ENCODE measurements around the gene GJA3.

GJA3 gene

GRCh38 chr13:20128459-20128931, 32.4 kb downstream of the GJA3 start:
- H3K27ac ChIP-seq (ENCODE audit: low read depth, low read length, poor library complexity, severe bottlenecking): no peak overlapping the region
- H2AFZ ChIP-seq (ENCODE audit: low read length): no peak overlapping the region
- peak overlapping the region; percentile 57 for H3K4me3 ChIP-seq (ENCODE audit: low read depth, low read length, poor library complexity, severe bottlenecking)
- no peaks in the 10 kb centered on the region for H3F3A ChIP-seq (ENCODE audit: insufficient read depth, low read length)
- H3K9me2 ChIP-seq (ENCODE audit: low read depth, low read length): no peaks in the 10 kb centered on the region
- TF ChIP-seq CTCF (IDR thresholded peaks at IDR 0.05; ENCODE audit: low read length): no peak
- TF ChIP-seq EZH2 (IDR thresholded peaks at IDR 0.05; ENCODE audit: borderline replicate concordance, low read length): no peak
- H4K20me1 ChIP-seq (ENCODE audit: insufficient read depth, low read length): no peaks in the 10 kb centered on the region
- H3K27me3 ChIP-seq (ENCODE audit: insufficient read depth, low read length): peaks cover 5% of the 10 kb centered on the region; the same call in 1 of the 2 replicates
- H3K4me1 ChIP-seq (ENCODE audit: insufficient read depth, low read length, severe bottlenecking): peaks cover 14% of the 10 kb centered on the region
- no peaks in the 10 kb centered on the region for H3K79me2 ChIP-seq (ENCODE audit: insufficient read depth, low read length)
- no peak overlapping the region for H3K9ac ChIP-seq (ENCODE audit: low read length)
- no peaks in the 10 kb centered on the region for H3K36me3 ChIP-seq (ENCODE audit: insufficient read depth, low read length)
- no peaks in the 10 kb centered on the region for H3K9me3 ChIP-seq (ENCODE audit: low read length)
- peak overlapping the region; percentile 69 for H3K4me2 ChIP-seq (ENCODE audit: low read length)

GRCh38 chr13:20127562-20128458, 33.0 kb downstream of the GJA3 start:
- no peaks in the 10 kb centered on the region for H3K79me2 ChIP-seq (ENCODE audit: insufficient read depth, low read length)
- H3K4me3 ChIP-seq (ENCODE audit: low read depth, low read length, poor library complexity, severe bottlenecking): peak overlapping the region; percentile 57
- no peaks in the 10 kb centered on the region for H3K9me3 ChIP-seq (ENCODE audit: low read length)
- H3K36me3 ChIP-seq (ENCODE audit: insufficient read depth, low read length): no peaks in the 10 kb centered on the region
- TF ChIP-seq EZH2 (IDR thresholded peaks at IDR 0.05; ENCODE audit: borderline replicate concordance, low read length) (no peak), CTCF (IDR thresholded peaks at IDR 0.05; ENCODE audit: low read length) (peak; percentile 53)
- peak overlapping the region; percentile 69 for H3K4me2 ChIP-seq (ENCODE audit: low read length)
- H3K9me2 ChIP-seq (ENCODE audit: low read depth, low read length): no peaks in the 10 kb centered on the region
- H3K27me3 ChIP-seq (ENCODE audit: insufficient read depth, low read length): peaks cover 5% of the 10 kb centered on the region; the same call in 1 of the 2 replicates
- H3K27ac ChIP-seq (ENCODE audit: low read depth, low read length, poor library complexity, severe bottlenecking): no peak overlapping the region
- peaks cover 14% of the 10 kb centered on the region for H3K4me1 ChIP-seq (ENCODE audit: insufficient read depth, low read length, severe bottlenecking)
- H4K20me1 ChIP-seq (ENCODE audit: insufficient read depth, low read length): no peaks in the 10 kb centered on the region
- H3F3A ChIP-seq (ENCODE audit: insufficient read depth, low read length): no peaks in the 10 kb centered on the region
- H2AFZ ChIP-seq (ENCODE audit: low read length): no peak overlapping the region
- peak overlapping the region; percentile 9; the same call in 1 of the 2 replicates for H3K9ac ChIP-seq (ENCODE audit: low read length)

GRCh38 chr13:20127262-20127561, 33.6 kb downstream of the GJA3 start:
- TF ChIP-seq CTCF (IDR thresholded peaks at IDR 0.05; ENCODE audit: low read length) (no peak), EZH2 (IDR thresholded peaks at IDR 0.05; ENCODE audit: borderline replicate concordance, low read length) (no peak)
- Histone ChIP-seq H2AFZ (ENCODE audit: low read length) (no peak overlapping the region), H4K20me1 (ENCODE audit: insufficient read depth, low read length) (no peaks in the 10 kb centered on the region), H3K27ac (ENCODE audit: low read depth, low read length, poor library complexity, severe bottlenecking) (no peak overlapping the region), H3K4me3 (ENCODE audit: low read depth, low read length, poor library complexity, severe bottlenecking) (peak overlapping the region; percentile 57), H3K79me2 (ENCODE audit: insufficient read depth, low read length) (no peaks in the 10 kb centered on the region), H3K27me3 (ENCODE audit: insufficient read depth, low read length) (peaks cover 5% of the 10 kb centered on the region; the same call in 1 of the 2 replicates), H3K9me2 (ENCODE audit: low read depth, low read length) (no peaks in the 10 kb centered on the region), H3K4me2 (ENCODE audit: low read length) (peak overlapping the region; percentile 69), H3K36me3 (ENCODE audit: insufficient read depth, low read length) (no peaks in the 10 kb centered on the region), H3F3A (ENCODE audit: insufficient read depth, low read length) (no peaks in the 10 kb centered on the region), H3K9ac (ENCODE audit: low read length) (peak overlapping the region; percentile 9; the same call in 1 of the 2 replicates), H3K9me3 (ENCODE audit: low read length) (no peaks in the 10 kb centered on the region), H3K4me1 (ENCODE audit: insufficient read depth, low read length, severe bottlenecking) (peaks cover 14% of the 10 kb centered on the region)

All from OCI-LY1 (cell line).